ENCODE results near the gene BIN1. TPM values are rescaled to one million over a fixed set of nuclear protein-coding genes. Genes with fewer than 3 reads are reported as not detected.

BIN1 gene
- polyA plus RNA-seq, 1 of the 3 experiments (the other 2 are of a cell fraction), result 40.3 TPM

GRCh38 chr2:127071901-127072328, 35.0 kb downstream of the BIN1 start:
- no peaks in the 10 kb centered on the region for H3F3A ChIP-seq (replicated peaks; ENCODE audit: insufficient read depth)

More at GRCh38 chr2:127071901-127072328, 35.0 kb downstream of the BIN1 start:
- TF ChIP-seq MAX (IDR thresholded peaks at IDR 0.05; ENCODE audit: low read depth), result no peak
- no peak for TF ChIP-seq MEF2A (IDR thresholded peaks at IDR 0.05; ENCODE audit: borderline replicate concordance, low read depth)
- no peak for TF ChIP-seq REST (IDR thresholded peaks at IDR 0.05; ENCODE audit: low read depth, low read length)
- no peak for TF ChIP-seq PBX3 (IDR thresholded peaks at IDR 0.05)
- no peak for TF ChIP-seq RXRA (IDR thresholded peaks at IDR 0.05; ENCODE audit: borderline replicate concordance, low read depth)
- TF ChIP-seq FOXM1 (IDR thresholded peaks at IDR 0.05; ENCODE audit: low read depth), result no peak
- no peak for TF ChIP-seq MXI1 (IDR thresholded peaks at IDR 0.05; ENCODE audit: low read depth, low read length)
- TF ChIP-seq ZBTB33 (IDR thresholded peaks at IDR 0.05; ENCODE audit: borderline replicate concordance, low read depth), result no peak
- no peak for TF ChIP-seq CHD2 (IDR thresholded peaks at IDR 0.05; ENCODE audit: low read length, partially characterized antibody)
- no peak for TF ChIP-seq JUND (IDR thresholded peaks at IDR 0.05)
- no peak for TF ChIP-seq TCF12 (IDR thresholded peaks at IDR 0.05)
- TF ChIP-seq SIN3A (IDR thresholded peaks at IDR 0.05; ENCODE audit: borderline replicate concordance, low read depth, low read length), result no peak
- no peak for TF ChIP-seq USF1 (IDR thresholded peaks at IDR 0.05; ENCODE audit: borderline replicate concordance, low read depth)
- no peak for TF ChIP-seq TEAD4 (IDR thresholded peaks at IDR 0.05; ENCODE audit: borderline replicate concordance, insufficient read depth)
- no peak for TF ChIP-seq EP300 (IDR thresholded peaks at IDR 0.05; ENCODE audit: borderline replicate concordance in 1 of 2, low read depth in 1 of 2, low read length in 1 of 2)
- TF ChIP-seq SMC3 (IDR thresholded peaks at IDR 0.05; ENCODE audit: low read depth, low read length), result no peak
- 89% methylated on average over 7 of the region's 9 CpGs for WGBS (ENCODE audit: low lambda C conversion rate)
- H3K36me3 ChIP-seq (replicated peaks in 1 of 2; ENCODE audit: control insufficient read depth in 1 of 2, insufficient read depth in 2 of 2, low read length in 1 of 2), result peaks cover 0 to 8% of the 10 kb centered on the region in 2 experiments
- ChIA-PET POLR2A (no interaction called here), CTCF (interaction anchor here (1.2 to 6.2 kb wide), 7 partner anchors 10 to 125 kb away, joined by 3 to 80 read pairs (median 10); no protein-coding TSS in a partner anchor)
- no peak overlapping the region for H3K9ac ChIP-seq
- H3K27me3 ChIP-seq (ENCODE audit: insufficient read depth), result no peaks in the 10 kb centered on the region
- no peaks in the 10 kb centered on the region for H3K9me2 ChIP-seq
- H3K4me1 ChIP-seq (ENCODE audit: control insufficient read depth in 1 of 2, insufficient read depth in 2 of 2, low read depth in 1 of 2, low read length in 1 of 2), result peaks cover 0 to 37% of the 10 kb centered on the region in 2 experiments; a peak in 1 of 4 replicates
- no peak overlapping the region for H3K4me3 ChIP-seq (ENCODE audit: low read depth in 2 of 2, low read length in 1 of 2)
- no peak overlapping the region; a peak in 1 of 4 replicates for H3K27ac ChIP-seq (ENCODE audit: low read depth in 2 of 2, low read length in 1 of 2)
- no peak overlapping the region for H2AFZ ChIP-seq (ENCODE audit: low read depth)
- no peak overlapping the region for H3K4me2 ChIP-seq
- no peaks in the 10 kb centered on the region for H3K9me3 ChIP-seq
- DNase-seq, result no peak
- H4K20me1 ChIP-seq (ENCODE audit: insufficient read depth), result no peaks in the 10 kb centered on the region
- no peaks in the 10 kb centered on the region for H3K79me2 ChIP-seq (ENCODE audit: insufficient read depth)
